ENCODE data around the gene RNF144B. TPM values are rescaled to one million over a fixed set of nuclear protein-coding genes. Genes with fewer than 3 reads are reported as not detected.
"Not testable (repeated sequence)": the region's sequence is repeated elsewhere in the genome, so short reads cannot be mapped to it uniquely, and the experiment has no call there.

RNF144B gene
- total RNA-seq, 1 donor from 2014 or later = 19.0 TPM

GRCh38 chr6:18429655-18430297 is 42.6 kb downstream of the RNF144B start:
- intact Hi-C loops (cut with DNase I) = no loop called here
- no peak for ATAC-seq
- no peak for DNase-seq (ENCODE audit: low spot score)

DNA sequence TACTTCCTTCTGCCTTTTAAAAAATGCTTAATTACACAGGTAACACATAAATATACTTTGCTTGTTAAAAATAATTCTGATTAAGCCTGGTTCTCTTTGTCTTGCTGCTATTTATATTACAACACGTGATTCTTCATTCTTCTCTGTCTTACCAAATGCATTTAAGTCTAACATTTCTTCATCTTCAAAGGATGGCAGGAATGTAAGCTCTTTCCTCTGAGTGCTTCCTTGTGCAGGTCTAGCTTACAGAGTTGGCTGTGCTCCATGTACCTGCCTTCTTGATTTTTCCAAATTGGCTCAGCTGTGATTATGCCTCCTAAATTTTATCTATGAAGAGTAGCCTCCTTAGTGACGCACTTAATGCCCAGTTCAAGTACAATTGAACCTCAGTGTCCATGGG is 44.4 kb downstream of the RNF144B start:
- intact Hi-C loops (cut with DNase I) = no loop called here
- ATAC-seq (no peak), DNase-seq (ENCODE audit: low spot score) (no peak)

- intact Hi-C loops (cut with DNase I) = no loop called here
- ATAC-seq (no peak), DNase-seq (ENCODE audit: low spot score) (no peak)
These were observed 45.0 kb downstream of the RNF144B start for GRCh38 chr6:18432180-18432579.

DNA sequence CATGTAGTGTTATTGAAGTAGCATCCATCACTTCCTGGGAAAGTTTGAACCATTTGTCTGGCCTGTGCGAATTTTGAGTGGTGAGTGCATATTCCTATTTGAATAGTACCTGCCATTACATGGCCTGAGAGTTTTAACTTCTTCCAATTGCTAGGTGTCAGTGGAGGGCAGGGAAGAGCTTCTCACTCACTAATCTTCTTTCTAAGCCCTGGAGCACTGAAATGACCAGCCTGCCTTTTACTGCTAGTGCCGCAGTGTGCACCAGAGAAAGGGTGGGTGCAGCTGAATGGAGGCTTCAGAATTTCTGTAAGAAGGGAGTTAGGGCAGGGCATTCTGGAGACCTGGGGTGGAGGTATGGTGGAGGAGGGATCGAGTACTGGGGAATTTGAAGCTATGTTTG is 45.5 kb downstream of the RNF144B start:
- DNase-seq (ENCODE audit: low spot score) (no peak), ATAC-seq (no peak)
- intact Hi-C loops (cut with DNase I) = no loop called here

- intact Hi-C loops (cut with DNase I) = no loop called here
- ATAC-seq (no peak), DNase-seq (ENCODE audit: low spot score) (no peak)
These were observed 45.9 kb downstream of the RNF144B start for GRCh38 chr6:18433059-18433458.

- no peak for ATAC-seq
- intact Hi-C loops (cut with DNase I) = no loop called here
- no peak for DNase-seq (ENCODE audit: low spot score)
These were observed 49.2 kb downstream of the RNF144B start for GRCh38 chr6:18436341-18436740.

DNA sequence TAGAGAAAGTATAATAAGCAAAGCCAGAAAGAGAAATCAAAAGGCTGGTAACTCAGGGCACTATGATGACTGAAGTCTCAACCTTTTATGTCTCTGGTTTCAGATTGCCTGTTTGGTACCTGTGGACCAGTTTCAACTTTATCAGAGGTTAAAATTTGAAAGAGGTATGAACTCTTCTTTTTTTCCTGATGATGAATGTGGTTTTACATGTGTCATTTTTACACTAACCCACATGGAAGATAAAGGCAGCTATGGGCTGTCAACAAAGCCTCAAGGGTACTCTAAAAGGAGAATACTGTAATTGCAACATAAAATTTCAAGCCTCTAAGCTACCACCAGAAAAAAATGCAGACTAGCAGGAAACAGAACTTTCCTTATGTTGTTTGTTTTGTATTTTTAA is 52.4 kb downstream of the RNF144B start:
- intact Hi-C loops (cut with DNase I) = no loop called here
- DNase-seq (ENCODE audit: low spot score) (no peak), ATAC-seq (no peak)

DNA sequence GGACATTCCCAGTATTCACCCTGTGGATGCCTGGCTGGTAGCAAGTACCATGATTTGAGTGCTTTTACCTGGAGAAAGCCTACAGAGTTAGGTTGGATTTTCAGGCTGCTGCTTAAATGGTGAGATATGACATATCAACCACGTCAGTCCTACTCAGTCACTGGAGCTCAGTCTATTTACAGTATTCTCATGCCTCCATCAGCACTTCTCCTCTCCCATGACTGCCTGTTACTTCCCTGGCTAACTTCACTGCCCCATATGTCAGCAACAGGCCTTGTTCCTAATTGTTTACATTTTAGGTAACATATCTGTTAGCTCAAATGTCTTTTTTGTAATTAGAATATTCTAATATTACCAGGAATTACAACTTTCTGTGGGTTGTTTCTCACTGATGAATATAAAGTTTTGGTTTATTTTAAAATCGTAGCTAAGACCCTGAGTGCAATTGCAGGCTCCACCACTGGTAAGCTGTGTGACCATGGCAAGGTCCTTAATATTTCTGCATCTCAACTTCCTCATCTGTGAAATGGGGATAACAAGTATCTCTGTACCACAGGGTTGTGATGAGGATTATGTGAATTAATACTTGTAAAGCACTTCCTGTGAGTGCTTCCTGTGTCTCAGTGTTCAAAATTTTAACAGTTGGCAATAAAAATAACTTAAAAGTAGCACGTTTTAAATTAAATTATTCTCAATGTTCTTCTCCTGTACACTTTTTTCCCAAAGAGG is 54.3 kb downstream of the RNF144B start:
- intact Hi-C loops (cut with DNase I) = no loop called here
- DNase-seq (ENCODE audit: low spot score) = no peak
- ATAC-seq = no peak

GRCh38 chr6:18444111-18444510 is 57.0 kb downstream of the RNF144B start:
- no peak for DNase-seq (ENCODE audit: low spot score)
- no peak for ATAC-seq
- intact Hi-C loops (cut with DNase I) = no loop called here

DNA sequence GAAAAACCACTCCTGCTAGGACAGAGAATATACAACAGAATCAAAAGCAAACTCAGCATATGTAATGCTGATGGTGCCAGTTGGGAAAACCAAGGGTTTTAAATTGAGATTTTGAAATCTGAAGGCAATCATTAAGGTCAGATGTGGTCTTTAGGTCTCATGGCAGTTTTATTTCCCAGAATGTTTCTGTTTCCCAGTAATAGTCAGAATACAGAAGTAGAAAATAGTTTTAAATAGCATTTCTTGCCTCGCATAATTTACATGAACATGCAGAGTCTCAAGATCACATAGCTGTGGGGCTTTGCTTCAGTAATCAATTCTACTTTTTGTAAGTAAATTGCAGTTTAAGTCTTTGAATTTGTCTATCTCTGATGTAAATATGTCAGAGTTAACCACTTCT is 58.1 kb downstream of the RNF144B start:
- DNase-seq (ENCODE audit: low spot score) = no peak
- no peak for ATAC-seq
- intact Hi-C loops (cut with DNase I) = no loop called here

DNA sequence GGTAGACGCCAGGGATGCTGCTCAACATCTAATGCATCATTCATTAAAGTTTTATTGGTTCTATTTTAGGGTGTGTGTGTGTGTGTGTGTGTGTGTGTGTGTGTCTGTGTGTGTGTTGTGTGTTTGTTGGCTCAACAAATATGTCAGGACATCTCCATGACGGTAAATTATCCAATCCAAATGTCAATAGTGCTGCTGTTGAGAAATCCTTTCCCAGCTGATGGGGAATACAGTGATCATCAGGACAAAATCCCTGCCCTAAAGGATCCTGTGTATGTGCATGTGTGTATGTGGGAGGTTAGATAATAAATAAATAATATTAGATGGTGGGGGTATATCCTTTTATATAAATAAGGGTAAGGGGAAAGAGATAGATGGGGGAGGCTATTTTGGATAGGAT is 59.6 kb downstream of the RNF144B start:
- intact Hi-C loops (cut with DNase I) = no loop called here
- ATAC-seq = no peak

GRCh38 chr6:18447552-18447951 is 60.4 kb downstream of the RNF144B start:
- ATAC-seq (no peak), DNase-seq (ENCODE audit: low spot score) (no peak)
- intact Hi-C loops (cut with DNase I) = no loop called here

More for the DNA sequence above, 59.6 kb downstream of the RNF144B start:
- no peak for DNase-seq (ENCODE audit: low spot score)

DNA sequence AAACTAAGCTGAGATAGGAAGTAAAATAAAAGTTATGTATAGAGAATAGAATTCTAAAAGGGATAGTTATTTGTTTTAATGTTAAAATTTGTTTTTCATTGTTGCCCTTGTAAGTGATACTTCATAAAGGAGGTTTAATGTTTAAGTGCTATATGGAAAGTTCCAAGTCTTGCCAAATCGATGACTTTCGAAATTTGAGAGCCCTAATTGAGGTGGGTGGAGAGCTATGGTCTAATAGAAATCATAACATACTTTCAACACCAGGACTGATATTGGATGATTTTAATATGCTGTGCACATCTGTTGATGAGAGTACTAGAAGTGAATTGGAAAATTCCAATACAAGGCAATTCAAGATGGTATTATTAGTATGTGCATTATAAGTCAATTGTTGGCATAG is 64.6 kb downstream of the RNF144B start:
- intact Hi-C loops (cut with DNase I) = no loop called here
- no peak for ATAC-seq

DNA sequence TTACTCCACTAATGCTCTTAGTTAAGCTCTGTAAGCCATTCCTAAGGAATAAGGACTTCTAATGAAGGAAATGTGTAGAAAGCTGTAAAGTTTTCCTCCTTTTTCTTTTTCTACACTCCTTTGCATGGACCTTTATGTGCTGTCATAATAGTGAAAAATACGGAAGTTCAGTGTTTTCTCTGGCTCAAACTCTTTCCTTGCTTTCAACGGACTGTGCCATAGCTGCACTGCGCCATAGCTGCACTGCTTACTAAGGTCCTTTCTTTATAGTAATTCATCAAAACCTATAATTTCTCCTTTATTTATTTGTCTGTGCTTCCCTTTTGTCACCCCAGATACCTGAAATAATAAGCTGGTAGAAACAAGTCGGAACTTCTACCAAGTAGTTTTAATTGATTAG is 67.3 kb downstream of the RNF144B start:
- DNase-seq (ENCODE audit: low spot score) (no peak), ATAC-seq (no peak)
- intact Hi-C loops (cut with DNase I) = no loop called here

More for the DNA sequence above, 64.6 kb downstream of the RNF144B start:
- no peak for DNase-seq (ENCODE audit: low spot score)

DNA sequence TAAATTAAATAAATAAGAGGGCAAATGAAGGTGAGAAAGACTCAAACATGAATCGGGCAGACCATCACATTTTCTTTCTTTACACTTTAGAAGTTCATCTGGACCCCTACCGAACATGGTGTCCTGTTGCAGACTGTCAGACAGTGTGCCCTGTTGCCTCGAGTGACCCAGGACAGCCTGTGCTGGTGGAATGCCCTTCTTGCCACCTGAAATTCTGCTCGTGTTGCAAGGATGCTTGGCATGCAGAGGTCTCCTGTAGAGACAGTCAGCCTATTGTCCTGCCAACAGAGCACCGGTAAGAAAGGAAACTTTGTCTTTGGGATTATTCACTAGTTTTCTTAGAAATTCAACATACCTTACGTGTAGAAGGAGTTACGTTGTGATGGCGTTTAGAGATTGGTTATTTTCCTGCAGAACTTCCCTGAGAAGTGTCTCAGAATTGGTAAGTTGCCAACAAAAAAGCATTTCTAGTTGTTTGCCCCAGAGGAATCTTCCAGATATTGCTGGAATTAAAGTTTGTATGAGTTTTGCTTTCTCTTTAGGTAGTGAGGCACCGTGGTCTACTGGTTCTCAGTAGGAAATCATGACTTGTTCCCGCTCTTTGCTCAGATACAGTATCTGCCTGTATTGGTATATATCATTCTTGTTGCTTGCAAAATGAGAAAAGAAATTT is 70.1 kb downstream of the RNF144B start:
- ATAC-seq = no peak
- DNase-seq (ENCODE audit: low spot score) = no peak
- intact Hi-C loops (cut with DNase I) = no loop called here

DNA sequence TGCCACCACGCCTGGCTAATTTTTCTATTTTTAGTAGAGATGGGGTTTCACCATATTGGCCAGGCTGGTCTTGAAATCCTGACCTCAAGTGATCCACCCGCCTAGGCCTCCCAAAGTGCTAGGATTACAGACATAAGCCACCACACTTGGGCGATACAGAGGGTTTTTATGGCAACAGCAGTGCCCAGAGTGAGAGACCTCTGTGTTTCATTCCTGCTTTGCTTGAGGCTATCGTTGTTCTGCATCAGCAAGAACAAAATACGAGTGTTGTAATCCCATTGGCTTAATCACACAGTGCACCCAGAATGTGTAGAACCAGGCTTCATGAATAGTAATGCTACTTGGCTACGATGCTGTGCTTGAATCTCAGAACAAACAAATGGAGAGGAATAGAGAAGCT is 70.9 kb downstream of the RNF144B start:
- intact Hi-C loops (cut with DNase I); DNase-seq (ENCODE audit: low spot score); ATAC-seq: not testable (repeated sequence)

DNA sequence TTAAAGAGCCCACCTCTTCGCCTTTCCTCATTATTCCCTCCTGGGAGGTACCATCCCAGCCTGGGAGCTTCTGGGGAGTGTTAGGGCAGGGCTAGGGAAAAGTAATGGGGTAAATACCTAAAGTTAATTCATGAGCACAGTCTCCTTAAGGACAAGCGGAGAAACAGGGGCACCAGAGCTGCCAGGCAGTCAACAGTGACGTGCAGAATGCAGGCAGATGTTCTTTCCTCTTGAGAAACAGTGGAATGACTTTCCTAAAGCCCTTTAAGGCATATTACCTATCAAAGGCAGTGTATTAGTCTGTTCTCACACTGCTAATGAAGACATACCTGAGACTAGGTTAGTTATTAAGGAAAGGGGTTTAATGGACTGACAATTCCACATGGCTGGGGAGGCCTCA is 76.3 kb downstream of the RNF144B start:
- DNase-seq (ENCODE audit: low spot score) (no peak), ATAC-seq (no peak)
- intact Hi-C loops (cut with DNase I) = no loop called here

DNA sequence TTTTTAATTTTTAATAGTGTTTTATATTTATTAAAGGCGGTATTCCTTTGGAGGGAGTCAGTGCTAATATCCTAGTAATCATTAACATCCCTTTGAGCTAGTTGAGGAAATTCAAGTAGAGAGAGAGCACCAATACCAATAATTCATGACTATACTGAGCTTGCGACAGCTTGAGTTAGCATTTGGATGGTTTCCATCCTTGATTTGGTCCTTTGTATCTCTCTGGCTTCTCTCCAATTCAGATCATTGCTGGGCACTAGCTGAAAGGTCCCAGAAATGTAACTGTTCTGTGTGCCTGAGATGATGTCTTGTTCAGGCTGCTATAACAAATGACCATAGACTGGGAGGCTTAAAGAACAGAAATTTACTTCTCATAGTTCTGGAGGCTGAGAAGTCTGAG is 77.0 kb downstream of the RNF144B start:
- intact Hi-C loops (cut with DNase I) = no loop called here
- ATAC-seq (no peak), DNase-seq (ENCODE audit: low spot score) (no peak)

DNA sequence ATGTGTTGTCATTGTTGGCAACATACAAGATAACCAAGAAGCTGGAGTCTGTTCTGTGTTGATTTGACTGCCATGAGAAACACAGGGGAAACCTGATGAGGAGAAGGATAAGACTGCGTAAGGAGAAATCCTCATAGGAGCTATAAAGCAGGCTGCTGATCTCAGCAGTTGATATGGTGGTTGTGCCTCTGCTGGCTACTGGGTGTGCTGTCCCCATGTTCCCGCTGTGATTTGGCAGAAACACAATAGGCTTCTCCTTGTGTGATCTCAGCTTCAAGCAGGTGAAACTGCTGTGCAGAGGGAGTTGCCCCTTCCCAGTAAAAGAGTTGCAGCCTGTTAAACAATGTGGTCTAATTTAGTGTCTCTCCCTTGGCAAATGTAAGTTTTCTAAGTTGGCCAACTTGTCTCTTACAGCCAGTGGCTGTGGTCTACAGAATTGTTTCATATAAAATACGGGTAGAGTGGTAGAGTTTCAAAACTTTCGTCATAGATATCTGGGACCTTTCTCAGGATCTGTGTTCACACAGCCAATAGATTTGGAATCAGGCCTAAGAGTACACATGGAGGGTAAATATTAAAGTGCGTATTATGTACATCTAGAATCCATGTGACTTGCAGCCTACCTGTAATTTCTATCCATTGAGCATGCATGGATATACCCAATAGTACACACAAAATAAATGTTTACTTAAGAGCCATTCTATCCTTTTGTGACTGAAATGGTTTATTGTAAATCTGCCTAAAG is 78.4 kb downstream of the RNF144B start:
- intact Hi-C loops (cut with DNase I) = no loop called here
- no peak for ATAC-seq
- DNase-seq (ENCODE audit: low spot score) = no peak
